Memory B cell (primary cell): ENCODE measurements around the gene GPD2.

Source experiments
- ATAC-seq: fragments of 150-1000 bp; cut with Tn5 transposase; 2 replicates; pipeline ENCODE4 v1.10.0; 2021; ENCODE audit warnings: low read depth, mild to moderate bottlenecking, moderate library complexity
- DNase-seq, 2 donors: peaks; one replicate each; pipeline ENCODE4 v3.0.0; 2022; ENCODE audit warnings: low spot score in 2 of 2
- H3K27ac Mint-ChIP-seq: one replicate; pipeline ENCODE4 v1.8.0; 2022; ENCODE audit warnings: mild to moderate bottlenecking, moderate library complexity, mixed read lengths
- H3K27me3 Mint-ChIP-seq: one replicate; pipeline ENCODE4 v1.8.0; 2022; ENCODE audit warnings: mixed read lengths
- H3K36me3 Mint-ChIP-seq: one replicate; pipeline ENCODE4 v1.8.0; 2022; ENCODE audit warnings: mild to moderate bottlenecking, mixed read lengths
- H3K4me1 Mint-ChIP-seq: one replicate; pipeline ENCODE4 v1.8.0; 2022; ENCODE audit warnings: mixed read lengths
- H3K4me3 Mint-ChIP-seq: one replicate; pipeline ENCODE4 v1.8.0; 2022; ENCODE audit warnings: mild to moderate bottlenecking, moderate library complexity, mixed read lengths
- H3K9me3 Mint-ChIP-seq: one replicate; pipeline ENCODE4 v1.8.0; 2022; ENCODE audit warnings: mixed read lengths

Gene GPD2

GRCh38 chr2:156448766-156449165, 12.6 kb downstream of the GPD2 start:
- peaks cover 23% of the 10 kb centered on the region for H3K4me1 Mint-ChIP-seq
- H3K36me3 Mint-ChIP-seq: peaks cover 30% of the 10 kb centered on the region
- DNase-seq (no peak), ATAC-seq (no peak)
- peaks cover under 1% of the 10 kb centered on the region for H3K9me3 Mint-ChIP-seq
- no peaks in the 10 kb centered on the region for H3K27me3 Mint-ChIP-seq
- H3K27ac Mint-ChIP-seq: no peak overlapping the region
- no peak overlapping the region for H3K4me3 Mint-ChIP-seq

GRCh38 chr2:156452971-156453370, 16.8 kb downstream of the GPD2 start:
- peaks cover 35% of the 10 kb centered on the region for H3K4me1 Mint-ChIP-seq
- H3K9me3 Mint-ChIP-seq: peaks cover 2% of the 10 kb centered on the region
- DNase-seq: no peak
- H3K36me3 Mint-ChIP-seq: peaks cover 27% of the 10 kb centered on the region
- H3K27ac Mint-ChIP-seq: no peak overlapping the region
- no peak overlapping the region for H3K4me3 Mint-ChIP-seq
- H3K27me3 Mint-ChIP-seq: no peaks in the 10 kb centered on the region
- no peak for ATAC-seq

GRCh38 chr2:156455361-156455975, 19.3 kb downstream of the GPD2 start:
- Mint-ChIP-seq H3K9me3 (peaks cover 2% of the 10 kb centered on the region), H3K4me3 (no peak overlapping the region), H3K36me3 (peaks cover 16% of the 10 kb centered on the region), H3K4me1 (peaks cover 38% of the 10 kb centered on the region), H3K27me3 (no peaks in the 10 kb centered on the region), H3K27ac (no peak overlapping the region)
- ATAC-seq (no peak), DNase-seq (no peak)

- peaks cover 40% of the 10 kb centered on the region for H3K4me1 Mint-ChIP-seq
- no peak overlapping the region for H3K4me3 Mint-ChIP-seq
- H3K27me3 Mint-ChIP-seq: no peaks in the 10 kb centered on the region
- H3K9me3 Mint-ChIP-seq: peaks cover 2% of the 10 kb centered on the region
- H3K27ac Mint-ChIP-seq: no peak overlapping the region
- H3K36me3 Mint-ChIP-seq: peaks cover 16% of the 10 kb centered on the region
- ATAC-seq: peak; percentile 58
- no peak for DNase-seq
Measured at GRCh38 chr2:156456616-156457015, 20.4 kb downstream of the GPD2 start.

- Mint-ChIP-seq H3K27me3 (no peaks in the 10 kb centered on the region), H3K36me3 (peaks cover 13% of the 10 kb centered on the region)
Measured at GRCh38 chr2:156457523-156458517, 21.6 kb downstream of the GPD2 start.

GRCh38 chr2:156459720-156460119, 23.5 kb downstream of the GPD2 start:
- no peaks in the 10 kb centered on the region for H3K27me3 Mint-ChIP-seq
- H3K4me3 Mint-ChIP-seq: no peak overlapping the region
- H3K4me1 Mint-ChIP-seq: peaks cover 22% of the 10 kb centered on the region
- ATAC-seq (no peak), DNase-seq (no peak)
- H3K27ac Mint-ChIP-seq: no peak overlapping the region
- H3K9me3 Mint-ChIP-seq: no peaks in the 10 kb centered on the region
- H3K36me3 Mint-ChIP-seq: peaks cover 5% of the 10 kb centered on the region

More at GRCh38 chr2:156457523-156458517, 21.6 kb downstream of the GPD2 start:
- ATAC-seq (no peak), DNase-seq (no peak)
- Mint-ChIP-seq H3K27ac (no peak overlapping the region), H3K9me3 (peaks cover 2% of the 10 kb centered on the region), H3K4me1 (peaks cover 36% of the 10 kb centered on the region), H3K4me3 (no peak overlapping the region)

GRCh38 chr2:156464106-156464505, 27.9 kb downstream of the GPD2 start:
- Mint-ChIP-seq H3K27me3 (no peaks in the 10 kb centered on the region), H3K27ac (no peak overlapping the region), H3K36me3 (peaks cover 2% of the 10 kb centered on the region), H3K4me1 (peaks cover 11% of the 10 kb centered on the region), H3K9me3 (no peaks in the 10 kb centered on the region), H3K4me3 (no peak overlapping the region)
- DNase-seq (no peak), ATAC-seq (no peak)

GRCh38 chr2:156465573-156465972, 29.4 kb downstream of the GPD2 start:
- DNase-seq (no peak), ATAC-seq (no peak)
- no peak overlapping the region for H3K27ac Mint-ChIP-seq
- no peaks in the 10 kb centered on the region for H3K27me3 Mint-ChIP-seq
- H3K4me3 Mint-ChIP-seq: no peak overlapping the region
- peaks cover 4% of the 10 kb centered on the region for H3K36me3 Mint-ChIP-seq
- no peaks in the 10 kb centered on the region for H3K9me3 Mint-ChIP-seq
- peaks cover 16% of the 10 kb centered on the region for H3K4me1 Mint-ChIP-seq

GRCh38 chr2:156466739-156467405, 30.7 kb downstream of the GPD2 start:
- peak overlapping the region; percentile 39 for H3K27ac Mint-ChIP-seq
- DNase-seq (no peak), ATAC-seq (no peak)
- no peaks in the 10 kb centered on the region for H3K27me3 Mint-ChIP-seq
- H3K4me1 Mint-ChIP-seq: peaks cover 22% of the 10 kb centered on the region
- no peaks in the 10 kb centered on the region for H3K9me3 Mint-ChIP-seq
- H3K36me3 Mint-ChIP-seq: peaks cover 4% of the 10 kb centered on the region
- H3K4me3 Mint-ChIP-seq: no peak overlapping the region

- no peaks in the 10 kb centered on the region for H3K27me3 Mint-ChIP-seq
- H3K27ac Mint-ChIP-seq: peak overlapping the region; percentile 3
- H3K9me3 Mint-ChIP-seq: no peaks in the 10 kb centered on the region
- DNase-seq (no peak), ATAC-seq (peak; percentile 44)
- peaks cover 25% of the 10 kb centered on the region for H3K4me1 Mint-ChIP-seq
- H3K36me3 Mint-ChIP-seq: peaks cover 2% of the 10 kb centered on the region
- H3K4me3 Mint-ChIP-seq: peak overlapping the region; percentile 47
Measured at GRCh38 chr2:156470975-156471583, 34.9 kb downstream of the GPD2 start.

- DNase-seq: no peak
- peaks cover 5% of the 10 kb centered on the region for H3K36me3 Mint-ChIP-seq
- peaks cover 26% of the 10 kb centered on the region for H3K4me1 Mint-ChIP-seq
- no peaks in the 10 kb centered on the region for H3K9me3 Mint-ChIP-seq
- no peaks in the 10 kb centered on the region for H3K27me3 Mint-ChIP-seq
- peak overlapping the region; percentile 3 for H3K27ac Mint-ChIP-seq
- no peak for ATAC-seq
- H3K4me3 Mint-ChIP-seq: no peak overlapping the region
Measured at GRCh38 chr2:156471762-156472161, 35.6 kb downstream of the GPD2 start.

- Mint-ChIP-seq H3K27ac (no peak overlapping the region), H3K36me3 (peaks cover 8% of the 10 kb centered on the region), H3K27me3 (no peaks in the 10 kb centered on the region), H3K4me3 (no peak overlapping the region), H3K9me3 (no peaks in the 10 kb centered on the region), H3K4me1 (peaks cover 27% of the 10 kb centered on the region)
- ATAC-seq: peak; percentile 78
- DNase-seq: no peak
Measured at GRCh38 chr2:156472686-156473085, 36.5 kb downstream of the GPD2 start.

GRCh38 chr2:156473445-156473844, 37.3 kb downstream of the GPD2 start:
- peaks cover 23% of the 10 kb centered on the region for H3K4me1 Mint-ChIP-seq
- no peak overlapping the region for H3K4me3 Mint-ChIP-seq
- no peaks in the 10 kb centered on the region for H3K27me3 Mint-ChIP-seq
- no peak for ATAC-seq
- no peak overlapping the region for H3K27ac Mint-ChIP-seq
- H3K9me3 Mint-ChIP-seq: no peaks in the 10 kb centered on the region
- peaks cover 8% of the 10 kb centered on the region for H3K36me3 Mint-ChIP-seq
- DNase-seq: no peak

GRCh38 chr2:156474401-156474800, 38.2 kb downstream of the GPD2 start:
- Mint-ChIP-seq H3K36me3 (peaks cover 8% of the 10 kb centered on the region), H3K4me1 (peaks cover 21% of the 10 kb centered on the region), H3K9me3 (no peaks in the 10 kb centered on the region), H3K27me3 (no peaks in the 10 kb centered on the region), H3K4me3 (no peak overlapping the region), H3K27ac (no peak overlapping the region)
- ATAC-seq (no peak), DNase-seq (no peak)
